Activated naive CD4-positive, alpha-beta T cell treated with Interleukin-2 at 50 U/mL for 16 hours (primary cell): ENCODE measurements around the gene RBP2.

Experiments
- DNase-seq: peaks from one replicate; pipeline ENCODE4 v3.0.0-alpha.2; 2020

Gene RBP2

GRCh38 chr3:139476348-139476747, at the start of gene RBP2:
Gene RBP2 (minus strand): TSS chr3:139476516. CDS start chr3:139476459, 57 bp downstream.
- DNase-seq, result no peak

GRCh38 chr3:139524841-139525636, 48.7 kb upstream of the RBP2 start:
- no peak for DNase-seq

GRCh38 chr3:139523718-139524117, 47.4 kb upstream of the RBP2 start:
- DNase-seq, result no peak

GRCh38 chr3:139523166-139523565, 46.9 kb upstream of the RBP2 start:
- DNase-seq, result no peak

GRCh38 chr3:139522421-139522820, 46.1 kb upstream of the RBP2 start:
- no peak for DNase-seq

GRCh38 chr3:139521816-139522215, 45.5 kb upstream of the RBP2 start:
- no peak for DNase-seq

- DNase-seq, result no peak
These were observed 44.8 kb upstream of the RBP2 start for GRCh38 chr3:139521144-139521543.

GRCh38 chr3:139519998-139520737, 43.9 kb upstream of the RBP2 start:
- no peak for DNase-seq

GRCh38 chr3:139518926-139519842, 42.9 kb upstream of the RBP2 start:
- DNase-seq, result no peak

- DNase-seq, result no peak
These were observed 42.0 kb upstream of the RBP2 start for GRCh38 chr3:139518306-139518705.

GRCh38 chr3:139517321-139518065, 41.2 kb upstream of the RBP2 start:
- DNase-seq, result no peak

- no peak for DNase-seq
These were observed 38.4 kb upstream of the RBP2 start for GRCh38 chr3:139514741-139515140.

- no peak for DNase-seq
These were observed 33.3 kb upstream of the RBP2 start for GRCh38 chr3:139509631-139510030.

GRCh38 chr3:139506766-139507165, 30.4 kb upstream of the RBP2 start:
- DNase-seq, result no peak

GRCh38 chr3:139505829-139506386, 29.6 kb upstream of the RBP2 start:
- no peak for DNase-seq

- DNase-seq, result no peak
These were observed 23.2 kb upstream of the RBP2 start for GRCh38 chr3:139499536-139499935.

GRCh38 chr3:139493826-139494385, 17.6 kb upstream of the RBP2 start:
- DNase-seq, result no peak

GRCh38 chr3:139491966-139492365, 15.7 kb upstream of the RBP2 start:
- DNase-seq, result no peak

- DNase-seq, result no peak
These were observed 14.8 kb upstream of the RBP2 start for GRCh38 chr3:139491027-139491700.

- DNase-seq, result no peak
These were observed 5.9 kb upstream of the RBP2 start for GRCh38 chr3:139482206-139482605.

- DNase-seq, result no peak
These were observed 4.8 kb upstream of the RBP2 start for GRCh38 chr3:139481116-139481515.
